Stimulated activated CD4-positive, alpha-beta T cell treated with anti-CD3 and anti-CD28 coated beads, TNF-alpha, amount 100 ng/mL, for 4 hours (primary cell): ENCODE measurements around the gene PRDX5.

Experiments used
- DNase-seq, 3 experiments: peaks; one replicate each; pipeline ENCODE4 v3.0.0-alpha.2; 2020; ENCODE audit warnings: low read depth in 3 of 3

PRDX5 gene

DNA sequence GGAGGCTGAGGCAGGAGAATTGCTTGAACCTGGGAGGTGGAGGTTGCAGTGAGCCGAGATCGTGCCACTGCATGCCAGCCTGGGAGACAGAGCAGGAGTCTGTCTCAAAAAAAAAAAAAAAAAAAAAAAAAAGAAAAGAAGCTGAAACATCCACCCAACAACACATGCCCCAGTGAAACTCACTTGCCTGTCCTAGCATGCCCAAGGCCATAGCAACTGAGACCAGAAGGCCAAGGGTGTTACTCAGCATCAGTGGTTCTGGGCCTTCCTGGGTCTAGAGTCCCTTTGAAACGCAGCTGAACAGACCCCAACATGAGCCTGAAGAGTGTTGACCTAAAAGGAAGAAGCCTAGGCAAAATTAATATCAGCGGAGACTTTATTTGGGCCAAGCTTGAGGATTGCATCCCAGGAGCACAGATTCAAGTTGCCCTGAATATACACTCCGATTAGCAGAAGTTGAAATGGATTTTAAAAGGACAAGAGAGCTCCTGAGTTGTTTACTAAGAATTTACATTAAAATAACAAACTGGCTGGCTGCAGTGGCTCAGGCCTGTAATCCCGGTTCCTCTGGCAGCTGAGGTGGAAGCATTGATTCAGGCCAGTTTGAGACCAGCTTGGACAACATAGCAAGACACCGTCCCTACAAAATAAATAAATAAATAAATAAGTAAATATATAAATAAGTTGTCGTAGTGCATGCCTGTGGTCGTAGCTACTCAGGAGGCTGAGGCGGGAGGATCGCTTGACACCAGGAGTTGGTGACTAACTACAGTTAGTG lies 7.0 kb downstream of the PRDX5 start:
- no peak for DNase-seq

DNA sequence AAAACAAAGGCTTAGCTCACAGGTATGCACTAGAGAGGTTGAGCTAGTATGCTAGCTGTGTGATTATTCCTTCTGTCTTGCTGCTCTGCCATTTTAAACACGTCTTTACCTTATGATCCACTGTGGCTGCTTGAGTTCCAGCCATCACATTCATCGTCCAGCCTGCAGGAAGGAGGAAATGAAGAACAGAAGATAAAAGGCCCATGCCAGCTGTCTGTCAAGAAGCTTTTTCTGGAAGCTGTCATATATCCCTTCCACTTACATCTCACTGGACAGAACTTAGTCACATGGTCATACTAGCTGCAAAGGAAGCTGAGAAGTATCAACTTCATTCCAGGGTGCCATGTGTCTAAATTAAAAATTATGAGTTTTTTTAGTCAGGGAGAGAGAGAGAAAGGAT lies 9.5 kb downstream of the PRDX5 start:
- DNase-seq = no peak

DNA sequence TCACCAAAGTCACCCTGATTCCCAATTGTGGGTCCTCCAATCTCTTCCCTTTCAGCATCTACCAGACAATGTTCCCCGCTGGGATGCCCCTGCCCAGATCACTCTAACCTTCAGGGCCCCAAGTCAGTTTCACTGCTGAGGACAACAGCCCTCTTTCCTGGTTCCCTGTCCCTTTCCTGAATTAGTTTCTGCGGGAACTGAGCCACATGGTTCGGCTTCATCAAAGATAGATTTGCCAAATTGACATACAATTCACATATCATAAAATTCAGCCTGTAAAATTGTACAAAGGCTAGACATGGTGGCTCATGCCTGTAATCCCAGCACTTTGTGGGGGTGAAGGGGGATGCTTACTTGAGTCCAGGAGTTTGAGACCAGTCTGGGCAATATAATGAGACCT lies 10.1 kb downstream of the PRDX5 start:
- DNase-seq = no peak

DNA sequence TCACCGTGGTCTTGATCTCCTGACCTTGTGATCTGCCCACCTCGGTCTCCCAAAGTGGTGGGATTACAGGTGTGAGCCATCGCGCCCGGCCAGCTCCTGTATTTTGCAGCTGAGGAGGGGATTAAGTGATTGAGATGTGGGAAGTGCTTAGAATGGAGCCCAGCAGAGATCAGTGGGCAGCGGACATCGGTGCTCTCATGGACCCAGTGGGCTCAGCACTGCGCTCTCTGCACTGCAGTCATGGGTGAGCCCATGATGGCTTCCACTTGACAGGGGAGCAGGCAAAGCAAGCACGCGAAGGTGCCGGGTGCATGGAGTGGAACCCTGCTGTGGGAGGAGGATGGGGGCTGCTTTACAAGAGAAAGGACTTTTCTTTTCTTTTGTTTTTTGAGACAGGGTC lies 13.0 kb downstream of the PRDX5 start:
- no peak for DNase-seq

DNA sequence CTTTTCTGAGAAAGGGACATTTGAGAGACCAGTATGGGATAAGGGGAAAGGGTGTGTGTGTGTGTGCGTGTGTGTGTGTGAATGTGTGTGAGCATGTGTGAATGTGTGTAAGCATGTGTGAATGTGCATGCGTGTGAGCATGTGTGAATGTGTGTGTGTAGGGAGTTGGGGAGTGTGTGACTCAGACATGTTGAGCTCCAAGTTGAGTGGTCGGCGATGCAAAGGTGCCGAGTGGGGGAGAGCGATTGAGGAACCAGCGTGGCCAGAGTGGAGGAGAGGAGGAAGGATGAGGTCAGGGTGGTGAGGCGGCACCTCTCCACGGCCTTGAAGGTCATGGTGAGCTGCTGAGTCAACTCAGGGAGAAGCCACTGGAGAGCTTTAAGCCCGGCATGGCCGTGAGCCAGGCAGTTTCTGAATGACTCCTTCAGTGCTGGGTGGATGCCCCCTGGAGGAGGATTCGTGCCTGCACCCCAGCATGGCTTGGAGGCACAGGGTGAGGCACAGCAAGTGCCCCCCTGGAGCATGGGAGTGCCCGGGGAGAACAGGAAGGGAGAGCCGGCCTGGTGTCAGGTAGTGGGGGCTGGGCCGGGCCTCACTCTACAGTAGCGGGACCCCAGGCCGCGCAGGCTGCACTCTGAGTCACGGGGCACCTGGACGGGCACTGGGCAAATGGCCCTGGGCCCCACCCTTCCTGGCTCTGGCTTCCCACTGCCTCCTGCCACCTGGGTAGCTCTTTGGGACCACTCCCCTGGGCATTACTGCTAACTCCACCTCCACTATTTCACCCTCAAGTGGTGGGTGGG lies 13.8 kb downstream of the PRDX5 start:
- peak in 2 of 3 experiments; percentile 38 to 43 for DNase-seq

DNA sequence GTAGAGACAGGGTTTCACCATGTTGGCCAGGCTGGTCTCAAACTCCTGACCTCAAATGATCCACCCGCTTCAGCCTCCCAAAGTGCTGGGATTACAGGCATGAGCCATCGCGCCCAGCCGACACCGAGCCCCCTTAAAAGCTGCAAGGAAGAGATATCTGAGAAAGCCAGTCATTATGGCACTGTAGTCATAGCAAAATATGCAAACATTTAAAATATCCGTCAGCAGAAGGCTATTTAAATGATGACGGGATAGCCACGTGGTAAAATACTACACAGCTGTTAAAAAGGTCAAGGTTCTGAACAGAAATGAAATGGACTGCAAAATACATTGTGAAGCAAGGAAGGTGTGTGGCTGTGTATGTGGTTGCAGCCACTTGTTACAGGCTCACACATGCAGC lies 15.6 kb downstream of the PRDX5 start:
- DNase-seq = no peak

DNA sequence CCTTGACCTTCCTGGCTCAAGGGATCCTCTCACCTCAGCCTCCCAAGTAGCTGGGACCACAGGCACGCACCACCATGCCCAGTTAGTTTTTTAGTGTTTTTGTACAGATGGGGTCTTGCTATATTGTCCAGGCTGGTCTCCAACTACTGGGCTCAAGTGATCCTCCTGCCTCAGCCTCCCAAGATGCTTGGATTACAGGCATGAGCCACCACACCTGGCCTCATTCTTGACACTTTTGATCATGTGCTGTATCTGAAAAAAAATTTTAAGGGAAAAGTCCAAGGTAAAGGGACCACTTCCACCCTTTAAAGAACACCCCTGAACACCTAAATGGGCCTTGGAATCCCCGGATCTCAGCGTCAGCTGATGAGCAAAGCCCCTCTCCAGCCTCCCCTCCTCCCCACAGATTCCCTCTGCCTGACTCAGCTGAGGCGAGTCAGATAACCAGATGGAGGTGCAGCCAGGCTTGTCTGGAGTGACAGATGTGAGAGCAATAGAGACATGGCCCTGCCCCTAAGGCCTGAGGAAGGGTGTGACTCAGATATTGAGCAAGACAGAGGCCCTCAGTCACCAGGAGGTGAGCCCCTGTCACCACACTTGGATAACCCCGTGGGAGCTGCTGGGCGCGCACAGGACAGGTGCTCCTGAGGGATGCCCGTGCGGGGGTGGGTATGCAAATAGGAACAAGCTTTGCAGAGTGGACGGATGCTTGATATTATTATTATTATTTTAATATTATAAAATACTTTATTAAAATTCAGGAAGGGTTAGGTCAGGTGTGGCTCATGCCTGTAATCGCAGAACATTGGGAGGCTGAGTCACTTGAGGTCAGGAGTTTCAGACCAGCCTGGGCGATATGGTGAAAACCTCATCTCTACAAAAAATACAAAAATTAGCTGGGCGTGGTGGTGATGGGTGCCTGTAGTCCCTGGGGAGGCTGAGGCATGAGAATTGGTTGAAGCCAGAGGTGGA lies 17.1 kb downstream of the PRDX5 start:
- no peak for DNase-seq

DNA sequence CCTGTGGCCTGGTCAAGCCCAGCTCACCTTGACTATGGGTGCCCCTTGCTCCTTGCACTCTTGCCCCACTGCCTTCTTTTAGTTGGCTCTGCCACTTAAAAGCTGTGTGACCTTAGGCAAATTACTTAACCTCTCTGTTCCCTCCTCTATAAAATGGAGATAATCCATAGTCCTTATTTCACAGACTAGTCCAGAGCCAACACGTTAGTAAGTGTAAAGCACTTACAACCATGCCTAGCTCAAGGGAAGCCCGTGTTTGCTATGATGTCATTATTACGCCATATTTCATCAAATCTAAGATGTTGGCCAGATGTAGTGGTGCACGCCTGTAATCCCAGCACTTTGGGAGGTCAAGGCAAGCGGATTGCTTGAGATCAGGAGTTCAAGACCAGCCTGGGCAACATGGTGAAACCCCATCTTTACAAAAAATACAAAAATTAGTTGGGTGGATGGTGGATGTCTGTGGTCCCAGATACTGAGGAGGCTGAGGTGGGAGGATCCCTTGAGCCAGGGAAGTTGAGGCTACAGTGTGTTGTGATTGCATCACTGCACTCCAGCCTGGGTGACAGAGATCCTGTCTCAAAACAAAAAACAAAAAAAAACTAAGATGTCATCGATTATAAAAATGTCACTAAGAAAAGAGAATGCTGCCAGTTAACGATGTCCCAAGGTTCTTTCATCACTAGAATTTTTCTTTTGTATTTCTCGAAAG lies 19.8 kb downstream of the PRDX5 start:
- no peak for DNase-seq

DNA sequence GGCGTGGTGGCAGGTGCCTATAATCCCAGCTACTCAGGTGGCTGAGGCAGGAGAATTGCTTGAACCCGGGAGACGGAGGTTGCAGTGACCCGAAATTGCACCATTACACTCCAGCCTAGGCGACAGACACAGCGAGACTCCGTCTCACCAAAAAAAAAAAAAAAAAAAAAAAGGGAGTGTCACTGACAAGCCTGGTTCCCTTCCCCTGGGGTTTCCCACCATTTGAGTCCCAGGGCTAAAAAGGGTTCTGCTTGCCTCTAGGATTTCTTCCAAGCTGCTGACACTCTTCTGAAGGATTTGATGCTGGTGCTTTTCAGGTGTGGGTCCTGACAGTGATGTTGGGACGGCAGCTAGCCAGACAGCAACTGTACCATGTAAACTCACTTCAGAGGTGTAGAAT lies 20.8 kb downstream of the PRDX5 start:
- DNase-seq = no peak

DNA sequence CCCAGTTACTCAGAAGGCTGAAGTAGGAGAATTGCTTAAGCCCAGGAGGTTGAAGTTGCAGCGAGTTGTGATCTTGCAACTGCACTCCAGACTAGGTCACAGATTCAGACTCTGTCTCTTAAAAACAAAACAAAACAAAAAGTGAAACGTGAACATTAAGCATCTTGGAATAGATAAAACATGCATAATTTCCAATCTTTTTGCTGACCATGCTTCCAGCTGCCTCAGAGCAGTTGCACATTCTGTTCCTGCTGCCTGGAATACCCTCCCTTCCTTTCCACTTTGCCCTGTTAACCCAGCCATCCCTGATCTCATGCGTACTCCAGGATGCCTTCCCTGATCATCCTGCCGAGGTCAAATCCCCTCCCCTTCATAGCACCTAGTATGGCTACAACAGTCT lies 21.4 kb downstream of the PRDX5 start:
- no peak for DNase-seq

DNA sequence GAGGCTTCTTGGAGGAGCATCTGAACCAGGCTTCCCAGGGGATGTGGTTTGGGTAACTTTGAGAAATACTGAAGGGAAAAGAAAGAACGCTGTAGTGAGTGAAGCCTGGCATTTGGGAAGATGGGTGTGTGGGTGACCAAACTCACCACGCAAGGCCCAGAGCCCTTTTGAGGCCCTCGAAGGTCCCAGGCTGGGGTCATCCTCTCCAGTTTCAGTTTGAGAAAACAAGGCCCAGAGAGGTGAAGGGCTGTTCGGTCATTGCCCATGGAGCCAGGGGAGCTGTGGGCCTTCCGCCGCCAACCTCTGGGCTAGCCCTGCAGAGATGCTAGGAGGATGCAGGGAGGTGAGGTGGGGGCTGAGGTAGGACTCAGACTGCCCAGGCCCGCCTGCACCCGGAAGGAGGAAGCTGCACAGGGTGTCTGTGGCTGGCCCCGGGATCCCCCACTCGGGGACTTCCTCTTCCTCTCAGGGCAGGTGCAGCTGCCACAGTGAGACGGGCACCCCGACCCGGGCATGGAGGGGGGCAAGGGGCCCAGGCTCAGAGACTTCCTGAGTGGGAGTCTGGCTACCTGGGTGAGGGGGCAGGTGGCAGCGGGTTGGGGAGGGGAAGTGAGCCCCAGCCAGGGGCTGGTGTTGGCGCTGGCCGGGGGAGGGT lies 22.0 kb downstream of the PRDX5 start, which contains the start of gene CCDC88B:
Gene CCDC88B, plus strand, starts transcription at position 451 of the 655 bp plus-strand sequence. Its CDS starts 63 bp downstream, at position 514.
- DNase-seq = peak; percentile 59 to 74 (median 62)

DNA sequence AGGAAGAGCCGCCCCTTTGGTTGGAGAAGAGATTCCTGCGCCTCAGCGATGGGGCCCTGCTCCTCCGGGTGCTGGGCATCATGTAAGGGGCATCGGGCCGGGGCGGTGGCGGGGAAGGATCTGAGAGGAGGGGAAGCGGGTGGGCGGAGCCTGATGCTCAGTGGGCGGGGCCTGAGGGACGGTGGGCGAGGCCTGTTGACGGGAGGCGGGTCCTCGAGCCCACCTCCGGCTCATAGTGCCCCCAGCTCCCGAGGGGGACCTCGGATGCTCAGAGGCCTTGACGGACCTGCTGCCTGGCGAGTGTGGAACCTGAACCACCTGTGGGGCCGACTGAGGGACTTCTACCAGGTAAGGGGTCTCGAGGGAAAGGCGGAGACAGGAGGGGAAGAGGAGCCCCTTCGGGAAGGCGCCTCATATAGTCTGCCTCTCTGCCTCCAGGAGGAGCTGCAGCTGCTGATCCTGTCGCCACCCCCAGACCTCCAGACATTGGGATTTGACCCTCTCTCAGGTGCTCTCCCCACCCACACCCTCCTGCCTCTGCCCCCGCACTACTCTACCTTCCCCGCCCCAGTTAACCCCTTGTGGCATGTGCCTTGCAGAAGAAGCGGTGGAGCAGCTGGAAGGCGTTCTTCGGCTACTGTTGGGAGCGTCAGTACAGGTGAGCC lies 22.9 kb downstream of the PRDX5 start:
- peak; percentile 63 to 70 (median 67) for DNase-seq

DNA sequence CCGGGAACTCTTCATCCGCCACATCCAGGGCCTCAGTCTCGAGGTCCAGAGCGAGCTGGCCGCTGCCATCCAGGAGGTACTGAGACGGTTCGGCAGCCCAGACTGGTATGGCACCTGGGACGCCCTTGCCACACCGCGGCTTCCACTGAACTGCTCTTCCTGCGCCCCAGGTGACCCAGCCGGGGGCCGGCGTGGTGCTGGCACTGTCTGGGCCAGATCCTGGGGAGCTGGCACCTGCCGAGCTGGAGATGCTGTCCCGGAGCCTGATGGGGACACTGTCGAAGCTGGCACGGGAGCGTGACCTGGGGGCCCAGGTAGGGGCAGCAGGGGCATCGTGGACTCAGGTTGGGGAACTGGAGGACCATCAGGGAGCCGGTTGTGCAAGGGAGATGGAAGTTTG lies 23.5 kb downstream of the PRDX5 start:
- DNase-seq = no peak

DNA sequence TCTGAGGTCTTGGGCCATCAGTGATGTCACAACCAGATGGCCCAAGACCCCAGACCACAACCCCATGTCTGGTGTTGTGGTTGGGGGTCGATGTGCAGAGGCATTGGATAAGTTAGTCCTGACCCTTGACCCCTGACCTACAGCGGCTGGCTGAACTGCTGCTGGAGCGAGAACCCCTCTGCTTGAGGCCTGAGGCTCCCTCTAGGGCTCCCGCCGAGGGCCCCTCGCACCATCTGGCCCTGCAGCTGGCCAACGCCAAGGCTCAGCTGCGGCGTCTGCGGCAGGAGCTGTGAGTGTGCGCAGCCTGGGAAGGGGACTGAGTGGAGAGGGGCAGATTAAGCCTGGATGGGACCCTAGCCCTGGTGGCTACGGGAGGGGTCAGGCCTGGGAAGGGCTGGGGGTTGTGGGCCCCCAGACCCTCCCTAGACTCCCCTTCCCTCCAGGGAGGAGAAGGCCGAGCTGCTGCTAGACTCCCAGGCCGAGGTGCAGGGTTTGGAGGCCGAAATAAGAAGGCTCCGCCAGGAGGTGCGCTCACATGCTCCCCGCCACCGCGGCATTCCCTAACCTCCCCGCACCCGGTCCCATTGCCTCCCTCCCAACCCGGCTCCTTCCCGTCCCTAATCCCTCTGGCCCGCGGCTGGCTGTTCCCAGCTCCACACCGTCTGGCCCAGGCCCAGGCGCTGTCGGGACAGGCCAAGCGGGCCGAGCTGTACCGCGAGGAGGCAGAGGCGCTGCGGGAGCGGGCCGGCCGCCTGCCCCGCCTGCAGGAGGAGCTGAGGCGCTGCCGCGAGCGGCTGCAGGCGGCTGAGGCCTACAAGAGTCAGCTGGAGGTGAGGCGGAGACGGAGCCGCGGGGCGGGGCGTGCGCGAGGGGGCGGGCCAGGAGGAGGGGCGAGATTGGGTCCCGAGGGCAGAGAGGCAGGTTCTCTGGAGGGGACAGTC lies 24.2 kb downstream of the PRDX5 start:
- peak; percentile 79 to 82 (median 80) for DNase-seq

DNA sequence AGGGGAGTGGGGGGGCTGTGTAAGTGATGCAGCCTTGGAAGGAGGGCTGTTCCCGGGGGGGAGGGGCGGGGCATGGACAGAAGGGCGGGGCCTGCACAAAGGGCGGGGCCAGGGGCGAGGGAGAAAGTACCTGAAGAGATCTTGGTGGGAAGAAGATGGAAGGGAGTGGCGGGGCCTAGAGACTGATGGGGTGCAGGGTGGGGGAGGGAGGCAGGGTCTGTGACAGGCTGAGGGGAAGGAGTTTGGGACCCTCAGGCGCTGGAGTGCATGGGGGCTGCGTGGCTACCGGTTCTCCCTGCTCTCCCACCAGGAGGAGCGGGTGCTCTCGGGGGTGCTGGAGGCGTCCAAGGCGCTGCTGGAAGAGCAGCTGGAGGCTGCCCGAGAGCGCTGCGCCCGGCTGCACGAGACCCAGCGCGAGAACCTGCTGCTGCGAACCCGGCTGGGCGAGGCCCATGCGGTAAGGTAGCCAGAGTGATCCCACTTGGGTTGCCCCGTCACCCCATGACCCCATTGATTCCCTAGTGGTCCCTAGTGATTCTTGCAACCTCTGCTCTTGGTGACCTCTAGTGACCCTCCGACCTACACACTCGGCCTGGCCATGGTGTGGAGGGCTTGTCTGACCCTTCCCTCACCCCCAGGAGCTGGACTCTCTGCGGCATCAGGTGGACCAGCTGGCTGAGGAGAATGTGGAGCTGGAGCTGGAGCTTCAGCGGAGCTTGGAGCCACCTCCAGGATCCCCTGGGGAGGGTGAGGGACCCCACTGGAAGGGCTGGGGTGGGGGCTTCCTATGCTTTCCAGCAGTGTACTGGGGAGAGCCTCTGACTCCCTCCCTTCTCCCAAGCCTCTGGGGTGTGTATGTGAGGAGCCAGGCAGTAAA lies 25.2 kb downstream of the PRDX5 start:
- no peak for DNase-seq

DNA sequence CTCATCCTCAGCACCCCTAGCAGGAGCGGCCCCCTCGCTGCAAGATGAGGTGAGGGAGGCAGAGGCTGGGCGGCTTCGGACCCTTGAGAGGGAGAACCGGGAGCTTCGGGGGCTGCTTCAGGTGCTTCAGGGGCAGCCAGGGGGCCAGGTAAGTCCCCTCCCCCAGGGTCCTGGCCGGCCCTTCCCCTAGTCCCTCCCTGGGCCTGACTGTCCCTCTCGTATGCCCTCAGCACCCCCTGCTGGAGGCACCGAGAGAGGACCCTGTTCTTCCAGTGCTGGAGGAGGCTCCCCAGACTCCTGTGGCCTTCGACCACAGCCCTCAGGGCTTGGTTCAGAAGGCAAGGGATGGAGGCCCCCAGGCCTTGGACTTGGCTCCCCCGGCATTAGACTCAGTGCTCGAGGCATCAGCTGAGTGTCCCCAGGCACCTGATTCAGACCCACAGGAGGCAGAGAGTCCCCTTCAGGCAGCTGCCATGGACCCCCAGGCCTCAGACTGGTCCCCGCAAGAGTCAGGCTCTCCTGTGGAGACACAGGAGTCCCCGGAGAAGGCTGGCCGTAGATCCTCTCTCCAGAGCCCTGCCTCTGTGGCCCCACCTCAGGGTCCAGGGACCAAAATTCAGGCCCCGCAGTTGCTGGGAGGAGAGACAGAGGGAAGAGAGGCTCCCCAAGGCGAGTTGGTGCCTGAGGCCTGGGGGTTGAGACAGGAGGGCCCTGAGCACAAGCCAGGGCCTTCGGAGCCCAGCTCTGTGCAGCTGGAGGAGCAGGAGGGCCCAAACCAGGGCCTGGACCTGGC lies 26.0 kb downstream of the PRDX5 start:
- no peak for DNase-seq

DNA sequence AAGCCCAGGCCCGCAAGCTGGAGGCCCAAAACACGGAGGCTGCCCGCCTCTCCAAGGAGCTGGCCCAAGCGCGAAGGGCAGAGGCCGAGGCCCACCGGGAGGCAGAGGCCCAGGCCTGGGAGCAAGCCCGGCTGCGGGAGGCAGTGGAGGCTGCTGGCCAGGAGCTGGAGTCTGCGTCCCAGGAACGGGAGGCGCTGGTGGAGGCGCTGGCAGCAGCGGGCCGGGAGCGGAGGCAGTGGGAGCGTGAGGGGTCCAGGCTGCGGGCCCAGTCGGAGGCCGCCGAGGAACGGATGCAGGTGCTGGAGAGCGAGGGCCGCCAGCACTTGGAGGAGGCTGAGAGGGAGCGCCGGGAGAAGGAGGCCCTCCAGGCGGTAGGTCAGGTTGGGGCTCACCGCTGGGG lies 26.9 kb downstream of the PRDX5 start:
- DNase-seq = no peak
